Tibial nerve (tissue), 4 donors: ENCODE results near the gene SLC7A10. TPM values are rescaled to one million over a fixed set of nuclear protein-coding genes. Genes with fewer than 3 reads are reported as not detected.
"Not testable (repeated sequence)": the region's sequence is repeated elsewhere in the genome, so short reads cannot be mapped to it uniquely, and the experiment has no call there.

ENCODE experiments used
- DNase-seq, 2 donors: peaks; one replicate each; pipeline ENCODE4 v3.0.0-alpha.2; 2019; ENCODE audit warnings: low spot score in 2 of 2
- H3K27ac ChIP-seq, 4 donors: fragments of 200-600 bp; sonication (generic) in 3 of 4; one replicate each; pipeline ENCODE4 v1.5.1; 2017 to 2019; ENCODE audit warnings: mild to moderate bottlenecking in 1 of 4
- H3K27me3 ChIP-seq, 2 donors: fragments of 200-600 bp; sonication (generic) in 1 of 2; one replicate each; pipeline versions ENCODE4 v1.5.1 to v1.6.0; 2017 to 2019
- H3K36me3 ChIP-seq, 3 donors: fragments of 200-600 bp; sonication (generic); one replicate each; pipeline ENCODE4 v1.5.1; 2018 to 2019
- H3K4me1 ChIP-seq, 4 donors: fragments of 200-600 bp; sonication (generic) in 3 of 4; one replicate each; pipeline ENCODE4 v1.5.1; 2017 to 2019
- H3K4me3 ChIP-seq, 4 donors: fragments of 200-600 bp; sonication (generic) in 3 of 4; one replicate each; pipeline ENCODE4 v1.5.1; 2017 to 2019; ENCODE audit warnings: mild to moderate bottlenecking in 1 of 4, moderate library complexity in 1 of 4
- H3K9me3 ChIP-seq, 4 donors: fragments of 200-600 bp; sonication (generic) in 3 of 4; one replicate each; pipeline ENCODE4 v1.5.1; 2017 to 2019
- EP300 ChIP-seq, 2 donors: sonication (generic); formaldehyde crosslinking; IDR thresholded peaks; one replicate each; pipeline ENCODE4 v1.6.1; 2017; ENCODE audit warnings: antibody characterized with exemption in 2 of 2, mild to moderate bottlenecking in 1 of 2
- POLR2A ChIP-seq, 2 donors: fragments of 450-650 bp; IDR thresholded peaks; one replicate each; pipeline ENCODE4 v1.6.1; 2017; ENCODE audit warnings: antibody characterized with exemption in 2 of 2, mild to moderate bottlenecking in 2 of 2, moderate library complexity in 2 of 2
- WGBS, 2 donors: methylation state at CpG; one replicate each; pipeline ENCODE4 v1.1.5; 2018; 5-methylcytosine and 5-hydroxymethylcytosine counted together
- total RNA-seq, 4 donors: library from RNA; depleted of rRNA; stranded (reverse); fragments of >200 nt; gene quantifications; one replicate each; pipeline ENCODE4 v1.1.0, GENCODE V29; 2016
- TF ChIP-seq, protein P1 (sequence below), 5 experiments: fragments of 200-600 bp in 3 of 5; fragments of 450-650 bp in 2 of 5; sonication (generic) in 3 of 5; IDR thresholded peaks; one replicate each; pipeline ENCODE4 v1.5.1; 2016 to 2019; ENCODE audit warnings: antibody characterized with exemption in 5 of 5, mild to moderate bottlenecking in 3 of 5, moderate library complexity in 2 of 5

The SLC7A10 gene
- total RNA-seq, 4 donors from 2014 or later: 4.3 to 25.8 (median 13.2) TPM

DNA sequence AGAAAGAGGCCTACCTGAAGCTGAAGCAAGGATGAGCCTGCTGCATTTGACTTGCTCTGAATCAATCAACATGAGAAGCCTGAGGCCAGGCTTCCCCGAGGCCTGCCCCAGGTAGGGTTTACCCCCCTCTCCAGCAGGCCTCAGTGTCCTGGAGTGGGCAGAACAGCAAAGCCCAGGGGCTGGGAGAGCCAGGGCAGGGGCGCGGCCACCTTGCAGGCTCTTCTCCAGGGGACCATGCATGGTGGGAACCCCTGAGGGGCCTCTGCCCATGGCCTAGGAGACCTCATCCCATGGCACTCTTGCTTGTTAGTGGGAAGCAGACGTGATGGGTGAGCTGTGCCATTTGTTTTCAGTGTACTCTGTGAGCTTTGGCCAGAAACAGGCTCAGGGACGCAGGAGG, 51.5 kb downstream of the SLC7A10 start:
- no peak for TF ChIP-seq EP300 (IDR thresholded peaks at IDR 0.05)
- TF ChIP-seq, protein P1, sequence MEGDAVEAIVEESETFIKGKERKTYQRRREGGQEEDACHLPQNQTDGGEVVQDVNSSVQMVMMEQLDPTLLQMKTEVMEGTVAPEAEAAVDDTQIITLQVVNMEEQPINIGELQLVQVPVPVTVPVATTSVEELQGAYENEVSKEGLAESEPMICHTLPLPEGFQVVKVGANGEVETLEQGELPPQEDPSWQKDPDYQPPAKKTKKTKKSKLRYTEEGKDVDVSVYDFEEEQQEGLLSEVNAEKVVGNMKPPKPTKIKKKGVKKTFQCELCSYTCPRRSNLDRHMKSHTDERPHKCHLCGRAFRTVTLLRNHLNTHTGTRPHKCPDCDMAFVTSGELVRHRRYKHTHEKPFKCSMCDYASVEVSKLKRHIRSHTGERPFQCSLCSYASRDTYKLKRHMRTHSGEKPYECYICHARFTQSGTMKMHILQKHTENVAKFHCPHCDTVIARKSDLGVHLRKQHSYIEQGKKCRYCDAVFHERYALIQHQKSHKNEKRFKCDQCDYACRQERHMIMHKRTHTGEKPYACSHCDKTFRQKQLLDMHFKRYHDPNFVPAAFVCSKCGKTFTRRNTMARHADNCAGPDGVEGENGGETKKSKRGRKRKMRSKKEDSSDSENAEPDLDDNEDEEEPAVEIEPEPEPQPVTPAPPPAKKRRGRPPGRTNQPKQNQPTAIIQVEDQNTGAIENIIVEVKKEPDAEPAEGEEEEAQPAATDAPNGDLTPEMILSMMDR (IDR thresholded peaks at IDR 0.05): no peak
- no peak for TF ChIP-seq POLR2A (IDR thresholded peaks at IDR 0.05)
- no peak for DNase-seq
- Histone ChIP-seq H3K9me3 (no peaks in the 10 kb centered on the region), H3K4me1 (peaks cover 0 to 22% (median 16%) of the 10 kb centered on the region in 4 donors), H3K27ac (no peak overlapping the region), H3K36me3 (no peaks in the 10 kb centered on the region), H3K4me3 (no peak overlapping the region), H3K27me3 (no peaks in the 10 kb centered on the region)
- WGBS, 2 donors: 63 to 79% methylated on average over 2 to 5 of the region's 5 CpGs

DNA sequence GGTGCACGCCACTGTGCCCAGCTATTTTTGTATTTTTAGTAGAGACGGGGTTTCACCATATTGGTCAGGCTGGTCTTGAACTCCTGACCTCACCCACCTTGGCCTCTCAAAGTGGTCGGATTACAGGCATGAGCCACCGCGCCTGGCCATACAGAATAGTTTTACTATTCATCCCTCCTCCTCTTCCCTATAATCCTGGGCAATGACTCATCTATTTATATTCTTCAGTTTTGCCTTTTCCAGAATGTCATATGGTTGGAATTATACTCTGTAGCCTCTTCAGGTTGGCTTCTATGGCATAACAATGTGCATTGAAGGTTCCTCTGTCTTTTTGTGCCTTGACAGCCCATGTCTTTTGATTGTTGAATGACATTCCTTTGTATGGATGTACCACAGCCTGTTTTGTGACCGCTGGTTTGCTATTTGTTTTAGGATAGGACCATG, 53.7 kb downstream of the SLC7A10 start:
- peaks cover 0 to 10% (median 0%) of the 10 kb centered on the region in 4 donors for H3K9me3 ChIP-seq
- 82 to 89% methylated on average over 6 of the region's 6 CpGs for whole genome bisulfite sequencing, 2 donors
- no peak for DNase-seq
- H3K4me1 ChIP-seq: peaks cover 0 to 12% (median 9%) of the 10 kb centered on the region in 4 donors
- no peak overlapping the region for H3K4me3 ChIP-seq
- no peak for TF ChIP-seq EP300 (IDR thresholded peaks at IDR 0.05)
- TF ChIP-seq POLR2A (IDR thresholded peaks at IDR 0.05): no peak
- TF ChIP-seq, protein P1 (IDR thresholded peaks at IDR 0.05): no peak
- no peaks in the 10 kb centered on the region for H3K36me3 ChIP-seq
- H3K27me3 ChIP-seq: no peaks in the 10 kb centered on the region
- H3K27ac ChIP-seq: no peak overlapping the region

DNA sequence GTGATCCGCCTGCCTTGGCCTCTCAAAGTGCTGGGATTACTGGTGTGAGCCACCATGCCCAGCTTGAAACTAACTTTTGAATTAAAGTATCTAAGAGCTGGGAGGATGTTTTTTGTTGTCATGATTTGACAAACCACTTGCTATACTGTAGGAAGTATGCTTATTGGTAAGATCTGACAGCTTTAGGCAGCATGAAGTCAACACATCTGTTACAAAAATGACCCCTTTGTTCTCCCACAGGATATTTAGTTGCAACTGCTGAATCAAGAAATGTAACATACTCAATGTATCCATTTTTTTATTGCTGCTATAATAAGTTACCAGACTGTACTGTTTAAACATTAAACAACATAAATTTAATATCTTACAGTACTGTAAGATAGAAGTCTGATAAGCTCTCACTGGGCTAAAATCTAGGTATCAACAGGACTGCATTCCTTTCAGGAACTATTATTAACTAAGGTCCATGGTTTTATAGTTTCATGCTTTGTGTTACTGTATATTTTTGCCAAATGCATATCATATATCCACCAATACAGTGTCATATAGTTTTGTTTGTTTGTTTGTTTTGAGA, 54.3 kb downstream of the SLC7A10 start:
- WGBS, 2 donors: 83 to 93% methylated on average over 1 of the region's 1 CpG

DNA sequence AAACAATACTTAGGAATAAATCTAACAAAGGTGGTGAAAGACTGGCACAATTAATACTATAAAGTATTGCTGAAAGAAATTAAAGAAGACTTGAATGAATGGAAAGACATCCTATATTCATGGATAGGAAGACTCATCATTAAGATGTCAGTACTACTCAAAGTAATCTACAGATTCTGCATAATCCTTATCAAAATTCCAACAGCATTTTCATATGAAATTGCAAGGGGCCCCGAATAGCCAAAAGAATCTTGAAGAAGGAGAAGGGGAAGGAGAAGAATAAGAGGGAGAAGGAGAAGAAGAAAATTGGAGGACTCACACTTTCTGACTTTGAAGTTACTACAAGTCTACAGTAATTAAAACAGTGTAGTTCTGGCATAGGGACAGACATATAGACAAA, 57.1 kb downstream of the SLC7A10 start:
- Histone ChIP-seq H3K9me3 (peaks cover 0 to 10% (median 0%) of the 10 kb centered on the region in 4 donors), H3K27ac (no peak overlapping the region), H3K4me3 (no peak overlapping the region), H3K27me3 (no peaks in the 10 kb centered on the region), H3K36me3 (no peaks in the 10 kb centered on the region), H3K4me1 (no peaks in the 10 kb centered on the region)
- WGBS, 2 donors: 90 to 97% methylated on average over 1 of the region's 1 CpG
- TF ChIP-seq POLR2A (IDR thresholded peaks at IDR 0.05) (no peak), EP300 (IDR thresholded peaks at IDR 0.05) (no peak)
- TF ChIP-seq, protein P1 (IDR thresholded peaks at IDR 0.05): no peak
- no peak for DNase-seq

More for the DNA sequence above, 54.3 kb downstream of the SLC7A10 start:
- TF ChIP-seq, protein P1 (IDR thresholded peaks at IDR 0.05): no peak
- no peak for TF ChIP-seq POLR2A (IDR thresholded peaks at IDR 0.05)
- TF ChIP-seq EP300 (IDR thresholded peaks at IDR 0.05): no peak
- peaks cover 0 to 12% (median 9%) of the 10 kb centered on the region in 4 donors for H3K4me1 ChIP-seq
- peaks cover 0 to 10% (median 0%) of the 10 kb centered on the region in 4 donors for H3K9me3 ChIP-seq
- no peaks in the 10 kb centered on the region for H3K36me3 ChIP-seq
- H3K27ac ChIP-seq: no peak overlapping the region
- no peaks in the 10 kb centered on the region for H3K27me3 ChIP-seq
- no peak overlapping the region for H3K4me3 ChIP-seq
- DNase-seq: no peak

DNA sequence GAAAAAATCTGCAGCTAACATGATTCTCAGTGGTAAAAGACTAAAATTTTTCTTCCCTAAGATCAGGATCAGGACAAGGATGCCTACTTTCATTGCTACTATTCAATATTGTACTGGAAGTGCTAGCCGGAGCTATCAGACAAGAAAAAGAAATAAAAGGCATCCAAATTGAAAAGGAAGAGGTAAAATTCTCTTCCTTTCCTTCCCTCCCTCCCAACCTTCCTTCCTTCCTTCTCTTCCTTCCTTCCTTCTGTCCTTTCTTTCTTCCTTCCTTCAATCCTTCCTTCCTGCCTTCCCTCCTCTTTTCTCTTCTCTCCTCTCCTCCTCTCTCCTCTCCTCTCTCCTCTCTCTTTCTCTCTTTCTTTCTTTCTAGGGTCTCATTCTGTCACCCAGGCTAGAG, 58.2 kb downstream of the SLC7A10 start:
- no peak overlapping the region for H3K27ac ChIP-seq
- H3K36me3 ChIP-seq: no peaks in the 10 kb centered on the region
- TF ChIP-seq EP300 (IDR thresholded peaks at IDR 0.05): no peak
- TF ChIP-seq, protein P1 (IDR thresholded peaks at IDR 0.05): no peak
- no peak for TF ChIP-seq POLR2A (IDR thresholded peaks at IDR 0.05)
- no peak overlapping the region for H3K4me3 ChIP-seq
- no peaks in the 10 kb centered on the region for H3K4me1 ChIP-seq
- WGBS, 2 donors: 95% methylated on average over 1 of the region's 1 CpG
- peaks cover 0 to 10% (median 0%) of the 10 kb centered on the region in 4 donors for H3K9me3 ChIP-seq
- no peak for DNase-seq
- H3K27me3 ChIP-seq: no peaks in the 10 kb centered on the region

DNA sequence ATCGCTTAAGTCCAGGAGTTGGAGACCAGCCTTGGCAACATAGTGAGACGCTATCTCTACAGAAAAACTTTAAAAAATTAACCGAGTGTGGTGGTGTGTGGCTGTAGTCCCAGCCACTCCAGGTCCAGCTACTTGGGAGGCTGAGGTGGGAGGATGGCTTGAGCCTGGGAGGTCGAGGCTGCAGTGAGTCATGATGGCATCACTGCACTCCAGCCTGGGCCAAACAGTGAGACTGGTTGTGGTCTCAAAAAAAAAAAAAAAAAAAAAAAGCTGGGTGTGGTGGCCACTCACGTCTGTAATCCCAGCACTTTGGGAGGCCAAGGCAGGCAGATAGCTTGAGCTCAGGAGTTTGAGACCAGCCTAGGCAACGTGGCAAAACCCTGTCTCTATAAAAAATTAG, 59.6 kb downstream of the SLC7A10 start:
- WGBS, 2 donors: 70 to 76% methylated on average over 6 of the region's 6 CpGs
- not testable (repeated sequence) for H3K27me3 ChIP-seq, H3K4me3 ChIP-seq, H3K27ac ChIP-seq, H3K4me1 ChIP-seq, H3K36me3 ChIP-seq, DNase-seq, H3K9me3 ChIP-seq
